NCI-H1436 (cell line): Measurements from ENCODE around the gene TIGD7.
"Not testable (repeated sequence)": the region's sequence is repeated elsewhere in the genome, so short reads cannot be mapped to it uniquely, and the experiment has no call there.

ENCODE experiments used
- DNase-seq: peaks from one replicate; lab custom pipeline; 2025; lab: John Stamatoyannopoulos, UW

Gene TIGD7

DNA sequence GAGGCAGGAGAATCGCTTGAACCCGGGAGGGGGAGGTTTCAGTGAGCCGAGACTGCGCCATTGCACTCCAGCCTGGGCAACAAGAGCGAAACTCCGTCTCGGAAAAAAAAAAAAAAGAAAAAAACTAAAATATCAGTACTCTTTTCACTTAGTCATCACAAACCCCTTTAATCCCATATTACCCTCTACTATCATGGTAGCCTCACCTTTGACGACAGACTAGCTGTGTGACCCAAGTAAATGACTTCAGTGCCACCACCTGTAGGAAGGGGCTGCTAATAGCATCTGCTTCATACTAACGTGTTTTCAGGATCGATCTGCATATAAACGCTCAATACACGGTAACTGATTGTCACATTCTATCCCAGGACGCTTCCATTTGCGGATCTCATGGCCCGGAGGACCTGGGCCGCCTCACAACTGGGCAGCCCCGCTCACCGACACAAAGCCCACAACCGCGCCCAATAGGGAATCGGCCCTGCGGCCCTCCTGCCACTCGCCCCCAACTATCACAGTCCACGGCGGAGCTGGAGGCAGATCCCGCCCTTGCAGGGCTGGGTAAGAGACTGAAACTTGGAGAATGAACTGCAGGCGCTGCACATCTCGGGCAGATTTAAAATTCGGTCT, 23.0 kb downstream of the TIGD7 start:
- DNase-seq, result peak; percentile 68

DNA sequence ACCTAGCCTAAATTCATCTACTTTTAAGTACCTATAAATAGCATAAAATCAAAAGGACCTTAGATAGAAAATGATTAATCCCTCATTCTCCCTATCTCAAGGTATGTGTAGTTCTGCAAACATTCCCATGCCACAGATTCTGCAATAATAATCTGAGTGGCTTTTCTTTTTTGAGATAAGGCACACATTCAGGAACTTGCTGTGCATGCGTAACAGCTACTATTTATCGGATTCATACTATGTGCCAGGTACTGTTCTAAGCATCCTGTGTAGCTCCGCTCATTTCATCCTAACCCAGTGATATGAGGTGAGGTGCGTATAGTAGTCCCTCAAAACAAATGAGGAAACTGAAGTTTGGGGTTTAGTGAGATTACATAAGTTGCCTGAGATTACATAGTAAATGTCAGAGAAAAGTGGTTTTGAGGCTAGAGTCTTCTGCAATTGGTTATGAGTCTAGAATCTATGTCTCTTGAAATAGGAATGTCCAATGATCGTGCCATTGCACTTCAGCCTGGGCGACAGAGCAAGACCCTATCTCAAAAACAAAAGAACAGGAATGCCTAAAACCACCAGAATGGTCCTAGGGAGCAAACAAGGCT, 23.9 kb downstream of the TIGD7 start:
- DNase-seq, result no peak

DNA sequence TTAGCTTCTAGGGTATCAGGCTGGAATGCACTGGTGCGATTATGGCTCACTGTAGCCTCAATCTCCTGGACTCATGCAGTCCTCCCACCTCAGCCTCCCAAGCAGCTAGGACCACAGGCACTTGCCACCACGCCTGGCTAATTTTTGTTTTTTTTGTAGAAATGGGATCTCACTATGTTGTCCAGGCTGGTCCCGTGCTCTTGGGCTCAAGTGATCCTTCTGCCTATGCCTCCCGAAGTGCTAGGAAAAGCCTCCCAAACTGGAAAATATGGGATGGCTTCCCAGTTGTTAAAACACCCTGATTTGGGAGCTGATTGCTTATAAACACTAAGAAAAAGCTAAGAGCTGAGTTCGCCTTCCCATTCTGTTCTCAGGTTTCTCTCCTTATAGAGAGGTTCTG, 28.6 kb downstream of the TIGD7 start:
- DNase-seq, result no peak

- DNase-seq, result no peak
Measured at GRCh38 chr16:3274947-3275346, 30.3 kb downstream of the TIGD7 start.

DNA sequence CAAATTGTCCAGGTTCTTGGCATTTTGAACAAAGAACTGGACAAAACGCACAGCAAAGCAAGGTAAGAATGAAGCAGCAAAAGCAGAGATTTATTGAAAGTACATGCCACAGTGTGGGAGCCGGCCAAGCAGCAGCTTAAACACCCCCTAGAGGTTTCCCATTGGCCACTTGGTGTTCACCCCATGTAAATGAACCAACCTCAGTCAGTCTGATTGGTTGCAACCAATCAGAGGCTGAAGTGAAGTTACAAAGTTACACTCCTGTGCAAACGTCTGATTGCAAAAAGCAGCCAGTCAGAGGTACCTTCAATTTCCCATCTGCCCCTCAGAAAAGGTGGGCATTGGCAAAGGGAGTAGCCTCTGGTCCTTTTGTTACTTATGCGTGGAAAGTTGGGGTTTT, 30.7 kb downstream of the TIGD7 start:
- DNase-seq, result no peak

DNA sequence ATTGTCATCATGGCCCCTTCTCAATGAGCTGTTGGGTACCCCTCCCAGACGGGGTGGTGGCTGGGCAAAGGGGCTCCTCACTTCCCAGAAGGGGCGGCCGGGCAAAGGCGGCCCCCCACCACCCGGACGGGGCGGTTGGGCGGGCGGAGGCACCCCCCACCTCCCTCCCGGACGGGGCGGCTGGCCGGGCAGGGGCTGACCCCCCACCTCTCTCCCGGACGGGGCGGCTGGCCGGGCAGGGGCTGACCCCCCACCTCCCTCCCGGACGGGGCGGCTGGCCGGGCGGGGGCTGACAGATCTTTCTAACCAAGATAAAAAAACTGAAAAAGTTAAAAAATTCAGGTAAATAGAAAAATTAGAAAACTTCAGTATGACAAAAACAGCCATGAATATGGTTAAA, 33.9 kb downstream of the TIGD7 start:
- not testable (repeated sequence) for DNase-seq

- DNase-seq, result not testable (repeated sequence)
Measured at GRCh38 chr16:3270718-3271117, 34.5 kb downstream of the TIGD7 start.

GRCh38 chr16:3268294-3268693, 36.9 kb downstream of the TIGD7 start:
- no peak for DNase-seq

GRCh38 chr16:3266873-3267537, 38.2 kb downstream of the TIGD7 start:
- DNase-seq, result peak; percentile 9

DNA sequence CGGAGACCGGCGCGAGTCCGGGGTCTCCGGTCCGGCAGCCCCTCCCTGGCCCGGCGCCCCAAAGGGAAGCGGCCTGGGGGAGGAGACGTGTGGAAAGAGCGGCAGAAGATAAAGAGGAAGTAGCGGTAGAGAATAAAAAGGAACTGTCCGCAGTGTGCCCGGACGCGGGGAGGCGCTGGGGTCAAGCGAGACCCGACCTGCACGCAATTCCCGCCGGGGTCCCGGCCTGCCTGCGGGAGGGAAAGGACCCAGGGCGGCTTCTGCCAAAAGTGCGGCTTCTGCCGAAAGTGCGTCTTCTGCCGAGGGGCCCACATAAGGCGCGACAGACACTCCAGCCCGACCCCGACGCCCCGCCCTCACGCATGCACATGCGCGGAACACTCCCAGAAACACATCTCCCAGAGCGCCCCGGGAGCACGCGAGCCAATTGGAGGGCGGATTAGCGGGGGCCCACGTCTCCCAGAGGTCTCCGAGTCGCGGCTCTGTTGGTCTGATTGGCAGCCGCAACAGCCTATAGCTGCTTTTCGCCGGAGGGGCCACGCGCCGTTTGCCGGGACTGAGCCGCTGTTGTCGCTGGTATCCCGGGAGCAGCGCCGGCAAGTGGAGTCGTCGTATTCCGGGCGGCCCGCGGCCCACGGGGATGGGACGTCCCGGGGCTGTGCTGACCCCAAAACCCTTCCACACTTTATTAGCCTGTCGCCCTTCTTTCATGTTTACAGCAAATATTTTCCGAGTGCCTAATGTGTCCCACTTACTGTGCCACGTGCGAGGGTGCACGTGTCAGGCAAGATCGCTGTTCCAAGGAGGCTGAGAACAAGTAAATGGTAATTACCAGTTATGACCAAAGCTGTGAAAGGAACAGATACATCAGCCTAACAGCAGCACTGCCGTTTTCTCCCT, 40.8 kb downstream of the TIGD7 start:
- peak; percentile 96 for DNase-seq

GRCh38 chr16:3262517-3262916, 42.7 kb downstream of the TIGD7 start:
- DNase-seq, result no peak

DNA sequence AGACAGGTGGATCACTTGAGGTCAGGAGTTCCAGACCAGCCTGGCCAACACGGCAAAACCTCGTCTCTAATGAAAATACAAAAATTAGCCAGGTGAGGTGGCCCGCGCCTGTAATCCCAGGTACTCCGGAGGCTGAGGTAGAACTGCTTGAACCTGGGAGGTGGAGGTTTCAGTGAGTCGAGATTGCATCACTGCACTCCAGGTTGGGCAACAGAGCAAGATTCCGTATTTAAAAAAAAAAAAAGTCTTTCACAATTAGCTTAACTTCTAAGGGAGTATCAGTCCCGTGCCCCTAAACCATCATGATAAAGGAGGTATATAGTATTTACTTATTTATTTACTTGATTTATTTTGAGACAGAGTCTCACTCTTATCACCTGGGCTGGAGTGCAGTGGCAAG, 45.4 kb downstream of the TIGD7 start:
- no peak for DNase-seq

- DNase-seq, result no peak
Measured at GRCh38 chr16:3256866-3257465, 48.3 kb downstream of the TIGD7 start.

- no peak for DNase-seq
Measured at GRCh38 chr16:3256146-3256865, 48.9 kb downstream of the TIGD7 start, which contains the start of gene MEFV. MEFV (minus strand) TSS chr16:3256633; CDS start chr16:3256587, 46 bp downstream.

GRCh38 chr16:3254309-3254708, 50.9 kb downstream of the TIGD7 start:
- DNase-seq, result no peak

- no peak for DNase-seq
Measured at GRCh38 chr16:3252967-3253366, 52.3 kb downstream of the TIGD7 start.

- no peak for DNase-seq
Measured at GRCh38 chr16:3249451-3249850, 55.8 kb downstream of the TIGD7 start.

GRCh38 chr16:3249020-3249419, 56.2 kb downstream of the TIGD7 start:
- no peak for DNase-seq
